Breast epithelium (tissue), 4 donors: Measurements from ENCODE around the gene UBE3C. TPM values are rescaled to one million over a fixed set of nuclear protein-coding genes. Genes with fewer than 3 reads are reported as not detected.

Experiments used
- DNase-seq, 2 donors: peaks; one replicate each; pipeline ENCODE4 v3.0.0-alpha.2; 2019; ENCODE audit warnings: low spot score in 2 of 2
- H3K27ac ChIP-seq, 2 donors: fragments of 200-600 bp; sonication (generic) in 1 of 2; one replicate each; pipeline ENCODE4 v1.5.1; 2016 to 2019; ENCODE audit warnings: mild to moderate bottlenecking in 1 of 2
- H3K27me3 ChIP-seq, 2 donors: fragments of 200-600 bp; sonication (generic) in 1 of 2; one replicate each; pipeline versions ENCODE4 v1.5.1 to v1.6.0; 2017 to 2019; ENCODE audit warnings: control low read depth in 1 of 2, mild to moderate bottlenecking in 1 of 2
- H3K36me3 ChIP-seq: fragments of 200-600 bp; one replicate; pipeline ENCODE4 v1.5.1; 2019
- H3K4me1 ChIP-seq, 2 donors: fragments of 200-600 bp; sonication (generic); one replicate each; pipeline ENCODE4 v1.5.1; 2016 to 2019; ENCODE audit warnings: control low read depth in 1 of 2
- H3K4me3 ChIP-seq, 3 donors: fragments of 200-600 bp; sonication (generic); 1 replicate in 2 of 3; 2 replicates in 1 of 3; pipeline ENCODE4 v1.5.1; 2016 to 2019; ENCODE audit warnings: mild to moderate bottlenecking in 3 of 3, moderate library complexity in 2 of 3
- H3K9me3 ChIP-seq, 2 donors: fragments of 200-600 bp; sonication (generic) in 1 of 2; one replicate each; pipeline ENCODE4 v1.5.1; 2016 to 2019; ENCODE audit warnings: control low read depth in 1 of 2
- POLR2A ChIP-seq: fragments of 450-650 bp; IDR thresholded peaks from one replicate; pipeline ENCODE4 v1.6.1; 2016; ENCODE audit warnings: antibody characterized with exemption, mild to moderate bottlenecking, moderate library complexity
- POLR2AphosphoS5 ChIP-seq, 3 donors: sonication (generic); formaldehyde crosslinking; IDR thresholded peaks; one replicate each; pipeline ENCODE4 v1.6.1; 2017; ENCODE audit warnings: antibody characterized with exemption in 3 of 3
- intact Hi-C: fragments of 100-400 bp; cut with DNase I; formaldehyde crosslinking; loops from one replicate; pipeline ENCODE4 v1.15.1; 2023; ENCODE audit warnings: low total_unique reads
- total RNA-seq, 3 donors: library from RNA; depleted of rRNA; stranded (reverse); fragments of >200 nt; gene quantifications; one replicate each; pipeline ENCODE4 v1.1.0, GENCODE V29; 2016
- TF ChIP-seq, protein P1 (sequence below), 3 donors: fragments of 450-650 bp; IDR thresholded peaks; one replicate each; pipeline ENCODE4 v1.5.1; 2016 to 2017; ENCODE audit warnings: antibody characterized with exemption in 3 of 3, mild to moderate bottlenecking in 3 of 3, moderate library complexity in 3 of 3

Gene UBE3C
- total RNA-seq, 3 donors from 2014 or later, result 63.0 to 96.4 (median 87.4) TPM

DNA sequence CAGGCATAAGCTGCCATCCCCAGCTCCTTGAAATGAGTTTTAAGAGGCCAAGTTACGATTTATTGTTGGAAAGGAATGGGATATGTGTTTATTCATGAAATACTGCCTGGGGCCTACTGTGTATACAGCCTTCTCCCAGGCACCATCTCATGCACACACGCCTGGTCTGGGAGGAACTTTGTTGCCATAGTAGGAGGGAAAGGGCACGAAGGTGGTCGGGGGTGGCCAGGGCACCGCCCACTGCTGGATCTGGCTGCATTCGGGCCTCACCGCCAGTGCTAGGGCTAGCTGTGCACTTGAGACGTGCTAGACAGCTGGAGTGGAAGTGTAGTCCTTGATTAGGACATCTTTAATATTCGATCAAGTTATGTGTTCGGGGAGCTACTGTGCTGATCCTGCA lies 84.0 kb downstream of the UBE3C start:
- Histone ChIP-seq H3K27me3 (no peaks in the 10 kb centered on the region), H3K4me3 (no peak overlapping the region), H3K36me3 (no peaks in the 10 kb centered on the region), H3K27ac (no peak overlapping the region), H3K4me1 (no peaks in the 10 kb centered on the region), H3K9me3 (no peaks in the 10 kb centered on the region)
- DNase-seq, result no peak
- intact Hi-C loops, result no loop called here
- TF ChIP-seq, protein P1, sequence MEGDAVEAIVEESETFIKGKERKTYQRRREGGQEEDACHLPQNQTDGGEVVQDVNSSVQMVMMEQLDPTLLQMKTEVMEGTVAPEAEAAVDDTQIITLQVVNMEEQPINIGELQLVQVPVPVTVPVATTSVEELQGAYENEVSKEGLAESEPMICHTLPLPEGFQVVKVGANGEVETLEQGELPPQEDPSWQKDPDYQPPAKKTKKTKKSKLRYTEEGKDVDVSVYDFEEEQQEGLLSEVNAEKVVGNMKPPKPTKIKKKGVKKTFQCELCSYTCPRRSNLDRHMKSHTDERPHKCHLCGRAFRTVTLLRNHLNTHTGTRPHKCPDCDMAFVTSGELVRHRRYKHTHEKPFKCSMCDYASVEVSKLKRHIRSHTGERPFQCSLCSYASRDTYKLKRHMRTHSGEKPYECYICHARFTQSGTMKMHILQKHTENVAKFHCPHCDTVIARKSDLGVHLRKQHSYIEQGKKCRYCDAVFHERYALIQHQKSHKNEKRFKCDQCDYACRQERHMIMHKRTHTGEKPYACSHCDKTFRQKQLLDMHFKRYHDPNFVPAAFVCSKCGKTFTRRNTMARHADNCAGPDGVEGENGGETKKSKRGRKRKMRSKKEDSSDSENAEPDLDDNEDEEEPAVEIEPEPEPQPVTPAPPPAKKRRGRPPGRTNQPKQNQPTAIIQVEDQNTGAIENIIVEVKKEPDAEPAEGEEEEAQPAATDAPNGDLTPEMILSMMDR (IDR thresholded peaks at IDR 0.05), result no peak
- TF ChIP-seq POLR2AphosphoS5 (IDR thresholded peaks at IDR 0.05) (no peak), POLR2A (no peak)

DNA sequence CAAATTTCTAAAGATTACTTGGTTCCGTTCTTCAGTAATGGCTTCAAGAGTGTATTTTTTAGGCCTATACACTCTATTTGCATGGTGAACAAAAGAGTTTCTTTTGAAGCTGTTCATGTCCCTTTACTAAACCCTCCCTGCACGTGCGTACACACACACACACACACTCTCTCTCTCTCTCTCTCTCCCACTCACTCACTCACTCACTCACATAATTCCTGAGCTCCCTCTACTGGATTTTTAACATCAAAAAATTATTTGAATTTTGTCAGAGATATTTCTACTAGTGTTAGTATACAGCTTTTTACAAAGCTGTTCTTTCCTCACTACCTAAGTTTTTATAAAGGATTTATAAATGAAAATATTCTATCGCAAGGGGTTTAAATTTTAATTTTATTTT lies 85.9 kb downstream of the UBE3C start:
- Histone ChIP-seq H3K4me1 (no peaks in the 10 kb centered on the region), H3K36me3 (no peaks in the 10 kb centered on the region), H3K4me3 (no peak overlapping the region), H3K27ac (no peak overlapping the region), H3K9me3 (no peaks in the 10 kb centered on the region), H3K27me3 (no peaks in the 10 kb centered on the region)
- intact Hi-C loops, result no loop called here
- TF ChIP-seq, protein P1 (IDR thresholded peaks at IDR 0.05), result no peak
- TF ChIP-seq POLR2AphosphoS5 (IDR thresholded peaks at IDR 0.05) (no peak), POLR2A (no peak)
- no peak for DNase-seq

DNA sequence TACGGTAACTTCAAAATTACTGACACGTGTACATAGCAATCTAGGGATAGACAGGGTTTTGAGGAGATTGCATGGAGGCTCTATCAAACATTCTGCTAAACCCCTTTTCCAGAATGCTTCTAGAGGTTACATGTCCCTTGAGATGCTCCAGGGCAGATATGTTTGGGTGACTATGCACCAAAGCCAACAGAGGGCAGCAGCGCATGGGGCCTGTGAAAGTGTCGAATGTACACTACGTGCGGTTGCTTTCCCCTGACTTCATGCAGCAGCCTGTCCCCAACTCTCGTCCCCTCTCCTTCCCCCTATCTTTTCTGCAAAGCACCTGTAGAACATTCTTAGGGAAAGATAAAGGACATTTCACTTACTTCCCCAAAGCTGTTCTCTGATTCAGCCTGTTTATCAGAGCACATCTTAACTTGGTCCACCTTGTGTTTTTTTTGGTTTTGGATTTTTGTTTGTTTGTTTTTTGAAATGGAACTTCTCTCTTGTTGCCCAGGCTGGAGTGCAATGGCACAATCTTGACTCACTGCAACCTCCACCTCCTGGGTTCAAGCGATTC lies 90.2 kb downstream of the UBE3C start:
- H3K4me1 ChIP-seq, result no peaks in the 10 kb centered on the region
- no peak overlapping the region for H3K4me3 ChIP-seq
- H3K9me3 ChIP-seq, result no peaks in the 10 kb centered on the region
- no peaks in the 10 kb centered on the region for H3K27me3 ChIP-seq
- TF ChIP-seq POLR2AphosphoS5 (IDR thresholded peaks at IDR 0.05), result no peak
- TF ChIP-seq, protein P1 (IDR thresholded peaks at IDR 0.05), result no peak
- no peak for TF ChIP-seq POLR2A
- intact Hi-C loops, result no loop called here
- no peak overlapping the region for H3K27ac ChIP-seq
- DNase-seq, result no peak
- peaks cover 4% of the 10 kb centered on the region for H3K36me3 ChIP-seq

DNA sequence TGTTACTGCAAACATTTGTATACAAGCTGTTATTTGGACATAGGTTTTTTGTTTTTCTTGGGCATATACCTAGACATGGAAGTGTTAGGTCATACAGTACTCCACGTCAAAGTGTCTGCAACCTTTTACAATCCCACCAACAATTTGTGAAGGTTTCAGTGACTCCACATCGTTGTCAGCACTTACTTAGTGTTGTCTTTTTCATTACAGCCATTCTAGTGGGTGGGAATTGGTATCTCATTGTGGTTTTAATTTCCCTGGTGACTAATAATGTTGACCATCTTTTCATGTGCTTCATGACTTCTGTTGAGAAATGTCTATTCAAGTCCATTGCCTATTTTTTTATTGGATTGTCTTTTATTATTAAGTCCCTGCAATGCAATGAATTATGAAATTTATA lies 95.0 kb downstream of the UBE3C start:
- H3K9me3 ChIP-seq, result no peaks in the 10 kb centered on the region
- no peak overlapping the region for H3K27ac ChIP-seq
- peaks cover 4% of the 10 kb centered on the region for H3K36me3 ChIP-seq
- no peaks in the 10 kb centered on the region for H3K4me1 ChIP-seq
- no peak for DNase-seq
- H3K4me3 ChIP-seq, result no peak overlapping the region
- H3K27me3 ChIP-seq, result no peaks in the 10 kb centered on the region
- intact Hi-C loops, result no loop called here
- TF ChIP-seq POLR2AphosphoS5 (IDR thresholded peaks at IDR 0.05) (no peak), POLR2A (no peak)
- TF ChIP-seq, protein P1 (IDR thresholded peaks at IDR 0.05), result no peak

DNA sequence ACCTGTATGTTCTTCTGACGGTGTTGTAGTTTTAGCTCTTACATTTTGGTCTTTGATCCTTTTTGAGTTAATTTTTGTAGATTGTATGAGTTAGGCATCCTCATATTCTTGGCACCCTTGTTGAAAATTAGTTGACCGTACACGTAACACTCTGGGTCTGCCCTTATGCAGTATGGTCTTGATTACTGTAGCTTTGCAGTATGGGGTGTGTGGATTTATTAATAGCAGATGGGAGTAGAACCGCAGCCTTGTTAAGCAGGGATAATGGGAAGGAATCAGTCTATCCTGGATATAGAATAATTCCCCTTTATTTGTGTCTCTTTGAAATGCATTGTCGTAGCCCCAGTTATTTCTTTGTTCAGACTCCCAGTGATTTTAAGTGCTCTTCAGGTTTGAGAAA lies 95.5 kb downstream of the UBE3C start:
- H3K4me1 ChIP-seq, result no peaks in the 10 kb centered on the region
- intact Hi-C loops, result no loop called here
- H3K36me3 ChIP-seq, result peaks cover 4% of the 10 kb centered on the region
- H3K9me3 ChIP-seq, result no peaks in the 10 kb centered on the region
- no peak overlapping the region for H3K4me3 ChIP-seq
- no peaks in the 10 kb centered on the region for H3K27me3 ChIP-seq
- TF ChIP-seq POLR2AphosphoS5 (IDR thresholded peaks at IDR 0.05) (no peak), POLR2A (no peak)
- TF ChIP-seq, protein P1 (IDR thresholded peaks at IDR 0.05), result no peak
- no peak overlapping the region for H3K27ac ChIP-seq
- no peak for DNase-seq
